Activated T-cell treated with anti-CD3 and anti-CD28 coated beads, Interleukin-2, amount 50 U/mL, for 1 hour (primary cell): ENCODE data around the gene APBA2.
"Not testable (repeated sequence)": the region's sequence is repeated elsewhere in the genome, so short reads cannot be mapped to it uniquely, and the experiment has no call there.

ENCODE experiments used
- DNase-seq: peaks from one replicate; pipeline ENCODE4 v3.0.0-alpha.2; 2020

The APBA2 gene

DNA sequence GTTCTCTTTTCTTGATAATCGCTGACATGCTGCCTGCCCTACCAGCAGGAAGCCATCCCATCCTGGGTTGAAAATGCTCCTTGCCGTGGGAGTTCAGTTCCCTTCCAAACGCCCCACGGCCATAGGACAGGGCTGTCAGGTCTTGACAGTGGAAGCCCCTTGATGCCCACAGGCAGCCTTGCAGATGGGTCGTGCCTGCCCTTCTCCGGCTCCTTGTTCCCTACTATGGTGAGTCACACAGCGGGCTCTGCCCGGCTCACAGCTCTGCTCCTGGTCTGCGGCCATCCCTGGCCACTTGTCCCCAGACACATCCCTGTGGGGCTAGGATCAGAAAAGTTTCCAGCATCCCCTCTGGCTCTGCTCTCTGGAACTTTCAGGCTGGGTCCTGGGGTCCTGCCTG is 6.2 kb upstream of the APBA2 start:
- no peak for DNase-seq

- no peak for DNase-seq
These were observed 5.1 kb upstream of the APBA2 start for GRCh38 chr15:28880680-28881079.

GRCh38 chr15:28881170-28881569 is 4.6 kb upstream of the APBA2 start:
- DNase-seq: no peak

- DNase-seq: no peak
These were observed 4.2 kb upstream of the APBA2 start for GRCh38 chr15:28881600-28881999.

DNA sequence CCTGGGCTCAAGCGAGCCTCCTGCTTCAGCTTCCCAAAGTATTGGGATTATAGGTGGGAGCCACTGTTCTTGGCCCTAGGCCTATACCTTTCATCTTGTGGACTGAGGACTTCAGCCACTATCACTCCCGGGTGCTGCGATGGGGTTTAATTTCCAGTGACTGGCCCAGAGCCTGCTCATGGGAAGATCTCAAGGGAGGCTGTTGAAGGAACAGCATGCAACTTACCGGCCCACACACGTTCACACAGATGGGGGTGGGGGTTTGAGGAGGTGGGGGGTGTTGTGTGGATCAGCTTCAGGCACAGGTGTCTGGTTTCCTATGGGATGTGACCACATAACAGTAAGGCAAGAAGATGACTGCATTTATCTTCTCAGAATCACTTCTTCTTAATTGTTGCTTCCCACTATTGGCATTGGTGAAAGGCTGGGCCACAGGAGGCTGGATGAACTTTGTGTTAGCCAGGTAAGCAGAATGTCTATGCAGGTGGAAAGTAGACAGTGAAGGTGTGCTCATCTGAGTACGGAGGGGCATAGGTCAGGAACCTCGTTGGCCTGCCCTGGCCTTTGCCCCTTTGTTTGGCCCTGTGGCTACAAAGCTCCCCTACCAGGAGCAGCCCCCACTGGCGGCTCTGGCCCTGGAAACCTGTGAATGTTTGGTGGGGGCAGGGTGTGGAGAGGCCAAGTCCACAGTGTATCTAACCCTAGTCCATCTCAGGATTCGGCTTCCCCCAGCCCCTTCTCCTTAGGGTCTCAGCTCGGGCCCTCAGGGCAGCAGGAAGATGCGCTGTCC is 1.4 kb upstream of the APBA2 start:
- DNase-seq: no peak

DNA sequence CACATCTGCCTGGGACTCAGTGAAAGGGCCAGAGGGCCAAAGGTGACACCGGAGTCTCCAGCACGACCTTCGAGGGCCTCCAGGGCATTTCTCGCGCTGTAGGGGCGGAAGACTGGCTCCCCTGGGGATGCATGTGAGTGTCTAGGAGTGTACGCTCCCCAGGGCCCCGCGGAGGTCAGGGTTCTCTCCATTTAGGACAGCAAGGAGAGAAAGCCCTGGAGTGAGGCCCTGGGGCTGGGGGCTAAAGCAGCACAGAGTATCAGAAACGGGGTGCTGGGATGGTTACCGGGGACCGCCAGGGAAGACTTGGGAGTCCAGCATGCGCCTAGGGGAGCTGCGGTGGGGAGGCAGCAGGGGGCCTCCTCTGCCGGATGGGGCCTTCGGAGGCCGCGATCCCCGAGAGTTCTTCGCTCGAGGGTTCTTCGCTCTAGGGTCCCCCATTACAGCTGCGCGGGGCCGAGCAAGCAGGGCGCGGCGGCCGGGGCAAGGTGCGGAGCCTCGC is 595 bp upstream of the APBA2 start:
- DNase-seq: no peak

GRCh38 chr15:28886431-28887338 is 911 bp downstream of the APBA2 start:
- peak; percentile 46 for DNase-seq

DNA sequence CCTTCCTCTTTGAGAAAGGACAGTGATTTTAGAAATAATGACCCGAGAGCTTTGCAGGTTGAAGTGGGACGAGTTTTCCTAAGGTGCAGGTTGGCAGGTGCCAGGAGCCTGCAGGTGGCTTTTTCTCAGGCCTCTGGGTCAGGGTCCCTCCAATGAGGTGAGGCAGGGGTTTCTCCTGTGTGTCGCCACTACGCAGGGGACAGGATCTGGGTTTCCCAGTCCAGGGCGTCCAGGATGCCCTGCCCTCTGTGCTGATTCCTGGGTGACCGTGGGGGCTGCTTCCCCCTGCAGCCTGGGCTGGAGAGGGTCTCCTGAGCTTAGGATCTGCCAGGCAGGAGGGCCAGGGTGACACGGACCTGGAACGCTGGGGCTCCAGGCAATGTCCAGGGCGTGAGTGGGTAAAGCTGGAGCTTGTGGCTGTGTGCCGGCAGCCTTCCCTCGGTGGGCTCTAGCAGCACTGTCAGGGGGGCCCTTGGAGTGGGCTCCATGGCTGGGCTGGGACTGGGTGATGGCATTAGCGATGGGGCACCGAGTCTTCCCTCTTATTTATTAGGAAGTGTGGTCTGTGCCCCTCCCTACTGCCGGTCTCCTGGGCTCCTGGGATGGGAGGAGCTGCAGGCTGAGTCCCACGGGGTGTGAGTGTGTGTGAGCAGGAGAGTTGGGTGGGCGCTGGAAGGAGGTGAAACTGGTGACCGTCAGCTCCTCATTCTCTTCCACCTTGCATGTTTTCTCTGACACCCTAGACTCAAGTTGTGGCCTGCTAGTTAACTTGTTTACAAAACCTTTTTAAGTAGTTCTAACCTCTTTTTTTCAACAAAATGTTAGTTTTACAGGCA is 1.8 kb downstream of the APBA2 start:
- no peak for DNase-seq

GRCh38 chr15:28888302-28888894 is 2.6 kb downstream of the APBA2 start:
- no peak for DNase-seq

GRCh38 chr15:28888900-28889299 is 3.1 kb downstream of the APBA2 start:
- DNase-seq: no peak

- DNase-seq: no peak
These were observed 3.6 kb downstream of the APBA2 start for GRCh38 chr15:28889346-28889745.

DNA sequence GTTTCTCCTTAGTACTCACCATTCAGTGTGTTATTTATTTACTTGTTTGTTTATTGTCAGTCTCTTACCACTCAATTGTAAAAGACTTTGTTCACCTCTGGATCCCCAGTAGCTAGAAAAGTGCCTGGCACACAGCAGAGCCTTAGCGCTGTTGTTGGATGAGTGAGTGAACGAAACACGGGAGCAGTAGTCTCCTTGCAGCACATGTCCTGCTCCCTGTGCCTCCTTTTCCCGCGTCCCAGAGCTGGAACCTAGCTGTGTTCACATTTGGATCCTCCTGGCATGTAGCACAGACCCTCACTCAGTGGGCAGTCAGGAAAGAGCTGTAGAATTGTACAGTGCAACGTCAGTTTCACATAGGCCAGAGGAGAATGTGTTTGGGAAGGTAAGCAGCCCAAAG is 4.1 kb downstream of the APBA2 start:
- not testable (repeated sequence) for DNase-seq

- not testable (repeated sequence) for DNase-seq
These were observed 4.5 kb downstream of the APBA2 start for GRCh38 chr15:28890291-28890690.

- DNase-seq: peak; percentile 38
These were observed 5.1 kb downstream of the APBA2 start for GRCh38 chr15:28890711-28891495.

GRCh38 chr15:28891588-28891987 is 5.8 kb downstream of the APBA2 start:
- no peak for DNase-seq

- DNase-seq: no peak
These were observed 7.2 kb downstream of the APBA2 start for GRCh38 chr15:28892789-28893610.

- DNase-seq: no peak
These were observed 8.9 kb downstream of the APBA2 start for GRCh38 chr15:28894631-28895030.

DNA sequence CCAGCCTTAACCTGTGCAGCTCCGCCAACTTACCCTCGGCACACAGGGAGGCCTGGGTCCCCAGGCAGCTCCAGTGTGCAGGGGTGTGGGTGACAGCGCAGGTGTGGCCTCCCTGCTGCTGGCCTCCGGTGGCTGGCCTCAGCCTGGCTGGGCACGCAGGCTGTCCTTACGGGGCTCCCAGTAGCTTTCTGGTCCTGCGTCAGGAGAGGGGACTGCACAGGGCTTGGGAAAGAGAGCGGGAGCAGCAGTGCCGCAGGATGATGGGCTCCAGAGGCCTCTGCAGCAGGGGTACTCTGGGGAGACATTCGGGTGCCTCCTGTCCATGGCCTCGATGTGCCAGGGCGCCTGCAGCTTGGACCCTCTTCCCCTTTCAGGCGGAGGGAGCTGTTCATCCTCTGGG is 9.4 kb downstream of the APBA2 start:
- no peak for DNase-seq

- no peak for DNase-seq
These were observed 9.8 kb downstream of the APBA2 start for GRCh38 chr15:28895566-28895965.

DNA sequence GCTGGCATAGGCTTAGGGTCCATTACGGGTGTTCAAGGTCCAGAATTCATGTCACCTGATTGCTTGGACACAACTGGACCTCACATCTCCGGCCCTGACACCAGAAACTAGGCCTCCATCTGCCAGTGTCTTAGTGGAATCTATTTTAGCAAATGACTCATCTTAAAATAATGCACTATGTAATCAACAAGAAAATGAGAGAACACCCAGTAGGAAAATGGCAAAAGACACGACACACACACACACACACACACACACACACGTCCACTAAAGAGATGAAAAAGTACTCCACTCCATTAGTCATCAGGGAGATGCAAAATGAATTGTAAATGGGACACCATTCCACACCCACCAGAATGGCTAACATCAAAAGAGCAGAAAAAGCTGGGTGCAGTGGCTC is 11.2 kb downstream of the APBA2 start:
- no peak for DNase-seq
